Adrenal gland (tissue), 12 donors: Measurements from ENCODE around the gene CD74. TPM values are rescaled to one million over a fixed set of nuclear protein-coding genes. Genes with fewer than 3 reads are reported as not detected.

ENCODE experiments used
- DNase-seq, 7 donors: peaks; one replicate each; pipeline ENCODE4 v3.0.0-alpha.2; 2019 to 2020
- H3K27ac ChIP-seq, 5 donors: fragments of 200-600 bp; sonication (generic) in 4 of 5; 1 replicate in 3 of 5; 2 replicates in 2 of 5; pipeline versions ENCODE4 v1.5.1 to v1.8.0; 2016 to 2020; ENCODE audit warnings: mild to moderate bottlenecking in 1 of 5
- H3K27me3 ChIP-seq: fragments of 200-600 bp; 2 replicates; pipeline ENCODE4 v1.8.0; 2021
- H3K36me3 ChIP-seq, 2 donors: fragments of 200-600 bp; replicated peaks in 1 of 2; 1 replicate in 1 of 2; 2 replicates in 1 of 2; pipeline versions ENCODE4 v1.5.1 to v1.8.0; 2018 to 2022
- H3K4me1 ChIP-seq, 2 donors: fragments of 200-600 bp; replicated peaks in 1 of 2; 1 replicate in 1 of 2; 2 replicates in 1 of 2; pipeline versions ENCODE4 v1.5.1 to v1.8.0; 2018 to 2021
- H3K4me3 ChIP-seq, 4 donors: fragments of 200-600 bp; sonication (generic) in 3 of 4; one replicate each; pipeline ENCODE4 v1.5.1; 2016 to 2018
- H3K9me3 ChIP-seq, 3 donors: fragments of 200-600 bp; sonication (generic) in 1 of 3; replicated peaks in 1 of 3; 1 replicate in 2 of 3; 2 replicates in 1 of 3; pipeline versions ENCODE4 v1.5.1 to v1.8.0; 2016 to 2021
- POLR2A ChIP-seq, 2 donors: fragments of 450-650 bp; IDR thresholded peaks; one replicate each; pipeline ENCODE4 v1.6.1; 2017; ENCODE audit warnings: antibody characterized with exemption in 2 of 2, mild to moderate bottlenecking in 2 of 2, moderate library complexity in 1 of 2
- WGBS, 4 donors: extraction: QIAGEN DNeasy Blood & Tissue Kit in 2 of 4; methylation state at CpG; one replicate each; pipeline versions ENCODE4 v1.1.5 to v1.1.7; 2013 to 2017; 5-methylcytosine and 5-hydroxymethylcytosine counted together
- intact Hi-C, 2 donors: fragments of 100-400 bp; cut with DNase I; formaldehyde crosslinking; loops; one replicate each; pipeline versions ENCODE4 v1.14.1 to v1.15.0; 2022 to 2023
- polyA plus RNA-seq, 3 donors: library from polyadenylated mRNA; stranded (reverse); fragments of 200-250 nt in 2 of 3; fragments of 350-450 nt in 1 of 3; fragmentation: Illumina TruSeq in 1 of 3; extraction: RNeasy Lipid Tissue Mini Kit (QIAGEN cat#74804) in 1 of 3; gene quantifications; one replicate each; pipeline ENCODE4 v1.2.3, GENCODE V29; 2013 to 2014
- total RNA-seq, 9 donors: library from RNA; depleted of rRNA in 4 of 9; stranded (reverse); fragments of >200 nt in 4 of 9; fragments of 120-200 nt in 1 of 9; fragmentation: NEBNext Ultra II Directional in 1 of 9; extraction: Animal tissue kit (Norgen Biotek cat#: 25700) in 1 of 9; gene quantifications; one replicate each; pipeline versions ENCODE4 v1.1.0 to v1.2.4, GENCODE V29; 2013 to 2023
- TF ChIP-seq, protein P1 (sequence below), 6 experiments: fragments of 450-650 bp in 4 of 6; fragments of 200-600 bp in 2 of 6; sonication (generic) in 1 of 6; IDR thresholded peaks; 1 replicate in 5 of 6; 2 replicates in 1 of 6; pipeline versions ENCODE4 v1.5.1 to v1.8.0; 2016 to 2021; ENCODE audit warnings: antibody characterized with exemption in 6 of 6, mild to moderate bottlenecking in 2 of 6, moderate library complexity in 1 of 6
- donor health status: healthy with polysubstance abuse.
- donor health status: Bipolar disorder and iron deficiency.
- donor health status: DM: yes; HTN: yes; CAD: no.
- donor health status: DM: no; HTN: no; CAD: no.
- donor health status: DM: no; HTN: no; CAD: no.
- donor health status: DM: yes; HTN: yes; CAD: no.

The CD74 gene
- total and polyA plus RNA-seq, 12 donors, result 71.4 to 3,185 (median 1,084) TPM

DNA sequence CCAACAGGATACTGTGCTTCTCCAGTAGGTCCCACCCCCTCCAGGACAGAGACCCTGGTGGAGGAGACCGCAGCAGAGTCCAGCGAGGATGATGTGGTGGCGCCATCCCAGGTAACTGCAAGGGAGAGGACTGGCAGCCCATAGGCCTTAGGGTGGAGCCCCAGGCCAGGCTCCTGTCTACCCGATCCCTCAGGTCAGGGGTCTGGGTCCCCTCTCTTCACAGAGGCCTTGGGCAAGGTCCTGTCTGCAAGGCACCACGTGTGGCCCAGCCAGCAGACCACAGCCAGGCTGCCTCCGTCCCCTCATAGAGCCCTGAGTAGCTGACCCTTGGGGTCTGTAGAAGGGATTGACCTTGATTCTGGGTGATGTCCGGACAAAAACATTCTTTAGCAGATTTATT is 20.0 kb downstream of the CD74 start:
- intact Hi-C loops, result no loop called here
- Histone ChIP-seq H3K36me3 (peaks cover 0 to 84% of the 10 kb centered on the region in 2 donors), H3K4me3 (no peak overlapping the region), H3K27me3 (no peaks in the 10 kb centered on the region), H3K9me3 (no peaks in the 10 kb centered on the region), H3K4me1 (no peaks in the 10 kb centered on the region), H3K27ac (peak overlapping the region in 1 of 5 donors; percentile 5)
- no peak for DNase-seq
- TF ChIP-seq, protein P1, sequence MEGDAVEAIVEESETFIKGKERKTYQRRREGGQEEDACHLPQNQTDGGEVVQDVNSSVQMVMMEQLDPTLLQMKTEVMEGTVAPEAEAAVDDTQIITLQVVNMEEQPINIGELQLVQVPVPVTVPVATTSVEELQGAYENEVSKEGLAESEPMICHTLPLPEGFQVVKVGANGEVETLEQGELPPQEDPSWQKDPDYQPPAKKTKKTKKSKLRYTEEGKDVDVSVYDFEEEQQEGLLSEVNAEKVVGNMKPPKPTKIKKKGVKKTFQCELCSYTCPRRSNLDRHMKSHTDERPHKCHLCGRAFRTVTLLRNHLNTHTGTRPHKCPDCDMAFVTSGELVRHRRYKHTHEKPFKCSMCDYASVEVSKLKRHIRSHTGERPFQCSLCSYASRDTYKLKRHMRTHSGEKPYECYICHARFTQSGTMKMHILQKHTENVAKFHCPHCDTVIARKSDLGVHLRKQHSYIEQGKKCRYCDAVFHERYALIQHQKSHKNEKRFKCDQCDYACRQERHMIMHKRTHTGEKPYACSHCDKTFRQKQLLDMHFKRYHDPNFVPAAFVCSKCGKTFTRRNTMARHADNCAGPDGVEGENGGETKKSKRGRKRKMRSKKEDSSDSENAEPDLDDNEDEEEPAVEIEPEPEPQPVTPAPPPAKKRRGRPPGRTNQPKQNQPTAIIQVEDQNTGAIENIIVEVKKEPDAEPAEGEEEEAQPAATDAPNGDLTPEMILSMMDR (IDR thresholded peaks at IDR 0.05), result no peak
- no peak for TF ChIP-seq POLR2A (IDR thresholded peaks at IDR 0.05)
- 63 to 87% (median 78%) methylated on average over 3 to 7 of the region's 7 CpGs for WGBS, 4 donors

DNA sequence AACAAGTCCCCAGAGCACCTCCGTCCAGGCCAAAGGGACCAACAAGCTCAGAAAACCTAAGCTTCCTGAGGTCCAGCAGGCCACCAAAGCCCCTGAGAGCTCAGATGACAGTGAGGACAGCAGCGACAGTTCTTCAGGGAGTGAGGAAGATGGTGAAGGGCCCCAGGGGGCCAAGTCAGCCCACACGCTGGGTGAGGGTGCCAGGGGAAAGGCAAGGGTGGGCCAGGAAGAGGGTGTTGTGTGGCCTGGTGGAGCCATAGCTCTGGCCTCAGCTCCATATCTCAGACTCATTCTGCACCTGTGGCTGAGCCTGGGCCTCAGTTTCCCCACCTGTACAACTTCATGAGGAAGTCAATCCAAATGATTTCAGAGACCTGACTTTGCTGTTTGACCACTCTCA is 20.7 kb downstream of the CD74 start:
- Histone ChIP-seq H3K36me3 (peaks cover 0 to 78% of the 10 kb centered on the region in 2 donors), H3K27me3 (no peaks in the 10 kb centered on the region), H3K27ac (no peak overlapping the region), H3K4me1 (no peaks in the 10 kb centered on the region), H3K4me3 (no peak overlapping the region), H3K9me3 (no peaks in the 10 kb centered on the region)
- intact Hi-C loops, result no loop called here
- no peak for TF ChIP-seq POLR2A (IDR thresholded peaks at IDR 0.05)
- TF ChIP-seq, protein P1 (IDR thresholded peaks at IDR 0.05), result no peak
- no peak for DNase-seq
- 91 to 97% (median 95%) methylated on average over 3 of the region's 3 CpGs for WGBS, 4 donors

GRCh38 chr5:150391064-150391834 is 21.5 kb downstream of the CD74 start:
- Histone ChIP-seq H3K4me3 (no peak overlapping the region), H3K27me3 (no peaks in the 10 kb centered on the region), H3K4me1 (no peaks in the 10 kb centered on the region), H3K36me3 (peaks cover 0 to 75% of the 10 kb centered on the region in 2 donors), H3K9me3 (no peaks in the 10 kb centered on the region), H3K27ac (no peak overlapping the region)
- WGBS, 4 donors, result 93 to 95% (median 94%) methylated on average over 8 to 13 of the region's 13 CpGs
- DNase-seq, result no peak
- no peak for TF ChIP-seq POLR2A (IDR thresholded peaks at IDR 0.05)
- TF ChIP-seq, protein P1 (IDR thresholded peaks at IDR 0.05), result no peak
- intact Hi-C loops, result no loop called here

GRCh38 chr5:150389531-150390266 is 23.0 kb downstream of the CD74 start:
- TF ChIP-seq, protein P1 (IDR thresholded peaks at IDR 0.05), result no peak
- no peak for TF ChIP-seq POLR2A (IDR thresholded peaks at IDR 0.05)
- intact Hi-C loops, result no loop called here
- Histone ChIP-seq H3K4me1 (no peaks in the 10 kb centered on the region), H3K36me3 (peaks cover 0 to 74% of the 10 kb centered on the region in 2 donors), H3K27ac (no peak overlapping the region), H3K9me3 (no peaks in the 10 kb centered on the region), H3K27me3 (no peaks in the 10 kb centered on the region), H3K4me3 (no peak overlapping the region)
- WGBS, 4 donors, result 80 to 88% (median 85%) methylated on average over 7 to 13 of the region's 13 CpGs
- DNase-seq, result no peak
